Femur (tissue), 1 donor: ENCODE results near the gene PARD6G.
"Not testable (repeated sequence)": the region's sequence is repeated elsewhere in the genome, so short reads cannot be mapped to it uniquely, and the experiment has no call there.

ENCODE experiments used
- DNase-seq: peaks from one replicate; pipeline ENCODE4 v3.0.0-alpha.2; 2017

Gene PARD6G

GRCh38 chr18:80239830-80240229 is 7.5 kb downstream of the PARD6G start:
- no peak for DNase-seq

GRCh38 chr18:80238651-80239260 is 8.6 kb downstream of the PARD6G start:
- DNase-seq = no peak

GRCh38 chr18:80237519-80237918 is 9.8 kb downstream of the PARD6G start:
- DNase-seq = not testable (repeated sequence)

- no peak for DNase-seq
Observed at GRCh38 chr18:80234398-80234797, 12.9 kb downstream of the PARD6G start.

- DNase-seq = no peak
Observed at GRCh38 chr18:80233899-80234298, 13.4 kb downstream of the PARD6G start.

- DNase-seq = no peak
Observed at GRCh38 chr18:80233201-80233835, 14.0 kb downstream of the PARD6G start.

GRCh38 chr18:80232710-80233109 is 14.6 kb downstream of the PARD6G start:
- no peak for DNase-seq

- DNase-seq = no peak
Observed at GRCh38 chr18:80232030-80232429, 15.3 kb downstream of the PARD6G start.

- no peak for DNase-seq
Observed at GRCh38 chr18:80231616-80232015, 15.7 kb downstream of the PARD6G start.

- DNase-seq = no peak
Observed at GRCh38 chr18:80231151-80231550, 16.2 kb downstream of the PARD6G start.

GRCh38 chr18:80229766-80230745 is 17.3 kb downstream of the PARD6G start:
- DNase-seq = no peak

- no peak for DNase-seq
Observed at GRCh38 chr18:80229363-80229762, 18.0 kb downstream of the PARD6G start.

- DNase-seq = no peak
Observed at GRCh38 chr18:80228051-80228848, 19.1 kb downstream of the PARD6G start.

- no peak for DNase-seq
Observed at GRCh38 chr18:80227472-80227871, 19.8 kb downstream of the PARD6G start.

- no peak for DNase-seq
Observed at GRCh38 chr18:80225685-80226084, 21.6 kb downstream of the PARD6G start.

- no peak for DNase-seq
Observed at GRCh38 chr18:80223581-80224148, 23.6 kb downstream of the PARD6G start.

- DNase-seq = not testable (repeated sequence)
Observed at GRCh38 chr18:80219488-80219887, 27.8 kb downstream of the PARD6G start.

GRCh38 chr18:80218341-80219227 is 28.7 kb downstream of the PARD6G start:
- DNase-seq = no peak

- no peak for DNase-seq
Observed at GRCh38 chr18:80213182-80213581, 34.1 kb downstream of the PARD6G start.

- DNase-seq = no peak
Observed at GRCh38 chr18:80210312-80211083, 36.8 kb downstream of the PARD6G start.

GRCh38 chr18:80208620-80209019 is 38.7 kb downstream of the PARD6G start:
- no peak for DNase-seq
